GM18526 (cell line): ENCODE measurements around the gene HIPK2.

Source experiments
- POLR2A ChIP-seq: IDR thresholded peaks from 3 replicates; pipeline ENCODE4 v1.6.1; 2011; ENCODE audit not compliant: insufficient read length; ENCODE audit errors: extremely low read depth

Gene HIPK2

DNA sequence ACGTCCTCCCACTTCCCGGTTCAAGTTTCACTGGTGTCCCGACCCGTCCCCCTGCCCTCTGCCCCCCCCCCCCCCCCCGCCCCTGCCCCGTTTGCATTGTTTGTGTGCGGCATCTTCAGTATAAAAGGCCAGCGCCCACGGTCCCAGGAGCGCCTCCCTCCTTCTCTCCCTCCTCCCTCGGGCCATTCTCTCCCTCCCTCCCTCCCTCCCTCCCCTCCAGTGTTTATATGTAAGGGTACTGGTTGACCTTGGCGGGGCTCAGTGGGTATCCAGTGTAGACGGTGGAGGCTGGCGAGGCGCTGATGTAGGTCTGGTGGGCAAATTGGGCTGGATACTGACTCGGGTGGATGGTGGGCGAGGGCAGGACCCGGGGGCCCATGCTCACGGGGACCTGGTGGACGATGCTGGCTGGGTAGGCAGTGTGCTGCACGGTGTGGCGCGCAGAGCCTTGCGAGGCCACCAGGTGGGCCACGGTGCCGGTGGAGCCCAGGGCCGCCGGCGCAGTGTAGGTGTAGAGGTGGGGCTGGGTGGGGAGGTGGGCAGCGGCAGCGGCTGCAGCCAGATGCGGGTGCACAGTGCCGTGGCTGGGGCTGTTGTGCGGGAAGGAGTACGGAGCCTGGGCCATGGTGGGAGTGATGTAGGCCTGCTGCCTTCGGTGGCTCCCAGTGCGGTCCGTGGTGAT is 205.0 kb downstream of the HIPK2 start:
- no peak for TF ChIP-seq POLR2A

DNA sequence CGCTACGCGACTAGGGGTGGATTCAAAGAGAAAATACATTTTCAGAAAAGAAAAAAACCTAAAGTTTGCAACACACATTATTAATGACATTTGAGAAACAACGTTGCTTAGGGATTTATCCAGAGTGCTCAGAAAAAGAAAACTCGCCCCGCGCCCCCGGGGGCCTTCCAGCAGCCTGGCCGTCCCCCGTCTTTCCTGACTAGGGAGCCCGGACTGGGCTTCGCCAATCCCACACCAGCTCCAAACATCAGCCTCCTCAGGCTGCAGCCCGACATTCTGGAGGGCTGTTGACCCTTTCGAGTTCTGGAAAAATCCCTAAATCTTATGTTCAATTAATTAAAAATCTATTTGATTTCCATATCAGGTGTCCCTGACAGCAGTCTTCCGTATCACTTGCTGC is 205.7 kb downstream of the HIPK2 start:
- no peak for TF ChIP-seq POLR2A

DNA sequence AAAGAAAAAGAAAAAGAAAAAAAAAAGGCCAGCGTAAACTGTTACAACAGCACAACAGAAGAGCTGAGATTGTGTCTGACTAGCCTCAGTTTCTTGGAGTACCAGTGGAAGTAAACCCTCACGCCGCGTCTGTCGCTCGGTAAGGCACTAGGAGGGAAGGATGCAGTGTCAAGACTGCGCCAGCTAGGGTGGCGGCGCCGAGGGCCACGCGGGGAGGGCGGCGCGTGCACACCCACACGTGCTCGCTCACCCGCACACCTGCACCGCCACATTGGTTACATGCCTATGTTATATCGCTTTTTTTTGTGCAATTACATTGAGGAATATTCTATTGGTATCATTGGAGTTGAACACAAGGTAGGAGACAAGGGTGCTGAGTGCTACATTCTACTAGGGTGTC is 206.1 kb downstream of the HIPK2 start:
- no peak for TF ChIP-seq POLR2A

DNA sequence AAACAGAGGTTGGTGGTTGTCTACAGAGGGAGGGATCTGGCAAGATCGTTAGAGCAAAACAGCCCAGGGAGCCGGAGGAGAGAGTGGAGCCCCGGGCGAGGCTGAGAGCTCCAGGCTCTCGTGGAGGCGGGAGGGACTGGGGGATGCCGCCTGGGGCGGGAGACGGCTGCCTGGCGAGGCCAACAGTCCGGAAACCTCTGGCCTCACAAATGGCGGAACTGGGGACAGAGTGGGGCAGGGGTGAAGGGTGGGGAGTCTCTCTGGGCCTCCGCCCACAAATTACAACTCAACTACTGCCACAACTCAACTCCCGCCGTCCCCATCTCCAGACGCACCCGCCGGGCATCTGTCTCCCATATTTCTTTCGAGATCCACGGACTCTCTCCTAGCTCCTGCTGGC is 206.6 kb downstream of the HIPK2 start:
- no peak for TF ChIP-seq POLR2A

DNA sequence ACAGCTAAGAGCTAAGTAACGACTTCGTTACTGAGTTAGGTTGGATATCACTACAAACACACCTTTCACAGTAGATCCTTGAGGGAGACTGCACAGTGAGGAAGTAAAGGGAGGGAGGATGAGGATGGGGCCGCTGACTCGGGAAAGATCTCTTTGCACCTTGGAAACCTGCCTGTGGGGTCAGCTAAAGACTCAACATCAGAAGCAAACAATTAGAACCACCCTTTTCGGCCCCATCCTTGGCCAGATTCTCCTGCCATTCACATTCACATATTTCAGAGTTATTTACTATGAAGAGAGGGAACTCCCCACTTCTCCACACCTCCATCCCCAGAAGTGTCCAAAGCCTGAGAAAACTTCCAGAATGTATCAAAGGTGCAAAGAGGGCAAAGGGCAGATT is 207.2 kb downstream of the HIPK2 start:
- TF ChIP-seq POLR2A, result no peak

DNA sequence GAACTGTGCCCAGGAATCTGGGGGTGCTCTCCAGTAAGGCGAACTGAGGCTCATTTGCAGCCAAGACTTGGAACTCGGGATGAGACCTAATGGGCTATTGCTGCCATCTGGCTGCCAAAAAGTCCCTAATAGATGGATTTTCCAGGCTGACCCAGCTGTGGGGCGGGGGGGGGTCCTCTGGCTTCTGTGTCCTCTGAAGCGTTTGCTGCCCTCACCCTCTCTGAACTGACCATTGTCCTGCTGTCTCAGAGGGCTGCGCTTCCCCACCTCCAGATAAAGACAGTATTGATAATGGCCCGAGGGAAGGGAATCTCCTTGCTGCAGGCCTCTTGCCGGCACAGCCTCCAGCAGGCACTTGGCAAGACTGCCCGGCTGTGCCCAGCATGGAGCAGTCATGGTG is 207.7 kb downstream of the HIPK2 start:
- no peak for TF ChIP-seq POLR2A

DNA sequence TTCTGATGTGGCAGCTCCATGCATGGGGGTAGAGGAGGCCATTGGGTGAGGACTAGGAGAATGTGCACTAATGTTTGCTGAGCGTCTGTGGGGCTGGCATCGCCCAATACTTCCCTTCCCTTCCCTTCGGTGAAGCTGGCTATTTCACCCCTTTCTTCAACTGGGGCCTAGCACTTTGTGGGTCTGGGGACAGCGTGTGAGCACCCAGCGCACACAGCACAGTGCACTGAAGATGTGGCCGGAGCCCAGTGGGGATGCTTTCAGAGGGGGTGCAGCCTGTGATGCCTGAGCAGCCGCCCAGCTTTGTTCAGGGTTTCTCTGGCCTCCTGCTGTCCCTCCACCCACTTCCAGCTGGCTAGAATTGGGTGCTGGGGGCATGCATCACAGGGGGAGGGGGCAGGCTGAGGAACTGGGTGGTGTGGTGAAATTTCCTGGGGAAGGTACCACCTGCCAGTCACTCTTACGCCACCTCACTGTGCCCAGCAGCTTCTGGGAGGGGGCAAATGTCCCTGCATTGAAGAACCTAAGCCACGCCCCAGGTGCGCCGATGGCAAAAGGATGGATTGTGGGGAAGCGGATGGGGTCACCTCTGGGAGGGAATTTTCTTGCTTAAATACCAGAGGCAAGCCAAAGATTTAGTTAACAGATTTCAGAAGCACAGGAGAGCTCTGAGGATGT is 208.8 kb downstream of the HIPK2 start:
- no peak for TF ChIP-seq POLR2A

DNA sequence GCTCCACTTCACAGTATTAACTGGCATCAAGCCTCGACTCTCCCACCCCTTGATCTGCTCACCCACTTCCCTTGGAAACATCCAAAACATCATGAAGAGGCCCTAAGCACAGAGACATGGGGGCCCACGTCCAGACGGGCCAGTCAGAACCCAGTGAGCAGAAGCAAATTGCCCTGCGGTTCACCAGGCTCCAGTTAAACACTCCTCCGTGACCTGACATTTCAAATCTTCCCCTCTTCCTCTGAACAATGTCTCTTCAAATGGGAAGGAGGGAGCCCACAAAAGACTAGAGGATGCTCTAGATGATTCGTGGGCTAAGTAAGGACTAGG is 209.5 kb downstream of the HIPK2 start:
- no peak for TF ChIP-seq POLR2A

DNA sequence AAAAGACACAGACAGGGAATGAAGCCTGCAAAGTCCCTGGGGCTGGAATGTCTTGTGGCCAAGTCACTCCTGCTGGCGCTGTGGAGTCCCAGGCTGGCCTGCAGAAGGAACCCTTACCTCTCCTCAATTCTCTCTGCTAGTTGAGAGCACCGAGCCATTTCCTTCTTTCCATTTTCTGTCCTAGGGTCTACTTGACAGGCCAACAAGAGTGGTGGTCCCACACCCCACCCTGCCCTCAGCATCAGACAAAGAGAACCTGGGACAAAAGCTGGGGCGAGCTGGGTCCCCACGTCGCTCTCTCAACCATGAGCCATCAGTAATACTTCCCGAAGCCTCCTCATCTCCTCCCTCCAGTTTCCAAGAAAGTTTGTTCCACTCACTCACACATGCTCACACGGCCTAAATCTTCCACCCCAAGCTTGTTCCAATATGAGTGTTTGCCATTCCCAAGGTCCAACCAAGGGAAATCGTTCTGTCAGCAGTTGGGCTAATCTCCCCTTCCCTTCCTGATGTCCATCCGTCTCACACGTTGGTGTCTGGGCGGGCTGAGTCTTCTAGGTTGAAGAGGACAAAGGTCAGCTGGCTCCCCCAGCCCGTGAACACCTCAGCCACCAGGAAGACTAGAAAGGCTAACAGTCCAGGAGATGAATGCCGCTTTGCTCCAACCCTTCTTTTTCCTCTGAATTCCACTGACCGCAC is 210.0 kb downstream of the HIPK2 start:
- no peak for TF ChIP-seq POLR2A

DNA sequence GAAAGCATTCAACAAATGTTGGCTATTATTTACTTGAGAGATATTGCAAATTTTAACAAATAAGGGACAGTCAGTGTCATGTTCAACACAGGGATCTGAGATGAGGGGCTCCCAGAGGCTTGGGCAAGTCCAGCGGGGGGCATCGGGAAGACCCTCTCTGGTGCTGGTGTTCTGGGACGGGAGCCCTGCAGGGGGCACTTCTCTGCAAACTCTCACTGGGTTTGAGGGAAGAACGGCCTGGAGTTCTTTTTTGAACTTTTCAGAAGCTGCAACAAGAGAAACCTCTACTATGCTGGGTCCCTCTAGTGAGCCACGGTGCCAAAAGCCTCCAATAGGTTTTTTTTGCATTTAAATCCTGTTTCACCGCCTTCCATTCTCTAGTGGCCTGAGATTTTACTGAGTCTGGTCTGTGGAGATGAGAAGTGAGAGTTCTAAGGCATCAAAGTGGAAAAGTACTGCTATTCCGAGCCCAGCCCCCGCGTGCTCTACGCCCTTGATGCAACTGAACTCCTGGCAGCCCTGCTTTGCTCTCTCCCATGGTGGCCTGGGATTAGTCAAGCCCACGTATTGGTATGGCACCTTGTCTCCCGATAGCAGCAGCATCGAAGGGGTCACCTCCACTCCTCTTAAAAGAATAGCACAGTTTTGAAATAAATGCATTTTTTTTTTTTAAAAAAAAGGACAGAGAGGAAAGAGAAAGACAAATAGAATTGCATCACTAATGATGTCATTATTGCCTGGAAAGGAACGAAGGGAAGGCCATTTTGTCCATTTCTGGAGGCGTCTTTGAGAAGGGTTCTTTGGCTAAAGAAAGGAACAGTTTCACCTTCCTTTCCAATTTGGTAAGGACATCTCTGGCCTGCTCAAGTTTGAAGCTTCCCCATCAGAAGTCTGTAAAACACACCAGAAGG is 210.8 kb downstream of the HIPK2 start:
- no peak for TF ChIP-seq POLR2A

DNA sequence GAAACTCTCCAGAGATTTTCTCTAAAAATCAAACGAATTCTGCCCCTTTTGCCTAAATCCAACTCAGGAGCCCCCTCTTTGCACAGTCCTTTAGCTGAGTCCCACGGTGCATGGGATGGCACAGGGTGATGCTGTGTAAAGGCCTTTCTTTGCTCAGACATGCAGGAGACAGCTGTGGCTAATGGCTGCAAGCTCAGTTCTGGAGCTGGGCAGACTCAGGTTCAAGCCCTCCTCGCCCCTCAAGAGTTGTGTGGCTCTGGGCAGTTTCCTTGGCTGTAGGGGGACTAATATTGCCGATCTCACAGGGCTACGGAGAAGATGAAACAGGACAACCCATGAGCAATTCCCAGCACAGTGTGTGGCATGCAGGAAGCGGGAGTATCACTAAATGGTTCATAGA is 211.7 kb downstream of the HIPK2 start:
- TF ChIP-seq POLR2A, result no peak

DNA sequence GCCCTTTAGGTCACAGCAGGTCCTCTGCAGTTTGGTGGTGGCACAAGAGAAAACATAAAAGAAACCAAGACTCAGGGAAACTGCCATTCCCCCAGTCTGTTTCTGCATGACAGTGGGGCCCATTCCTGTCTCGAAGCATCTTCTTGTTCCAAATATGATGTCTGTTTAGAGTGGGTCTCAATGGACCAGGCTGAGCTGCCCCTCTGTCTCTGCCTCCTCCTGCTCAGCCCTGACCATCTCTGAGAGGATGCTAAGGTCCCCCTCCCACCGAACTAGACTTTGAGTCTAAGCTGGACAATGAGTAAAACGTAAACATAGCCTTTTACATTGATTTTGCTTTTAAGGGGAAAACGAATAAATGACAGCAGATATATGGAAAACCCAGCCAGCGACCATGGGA is 213.9 kb downstream of the HIPK2 start:
- no peak for TF ChIP-seq POLR2A

DNA sequence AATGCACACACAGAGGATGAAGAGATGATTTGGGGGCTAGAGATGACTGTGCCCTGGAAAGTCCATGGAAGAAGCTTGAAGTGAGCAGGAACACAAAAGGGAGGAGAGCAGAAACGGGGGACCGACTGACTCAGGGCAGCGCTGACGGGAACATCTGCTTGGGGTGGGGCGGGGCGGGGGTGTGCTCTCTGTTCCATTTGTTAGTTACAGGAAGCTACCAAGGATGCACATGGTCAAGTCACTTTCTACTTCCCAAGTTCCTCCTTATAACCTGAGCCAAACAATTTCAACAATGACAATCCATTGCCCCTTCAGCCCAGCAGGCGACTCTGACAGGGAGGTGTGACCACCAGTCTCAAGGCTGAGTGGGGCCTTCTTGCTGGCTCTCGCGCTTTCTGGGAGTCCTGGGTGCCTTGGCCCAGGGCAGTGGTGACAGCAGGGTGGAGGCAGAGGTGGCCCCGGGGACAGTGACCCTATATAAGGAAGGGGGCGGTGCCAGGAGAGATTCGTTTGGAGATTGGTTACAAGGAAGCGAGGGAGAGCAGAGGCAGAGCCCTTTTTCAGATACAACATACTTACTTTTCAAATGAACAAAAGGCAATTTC is 214.7 kb downstream of the HIPK2 start:
- TF ChIP-seq POLR2A, result no peak

DNA sequence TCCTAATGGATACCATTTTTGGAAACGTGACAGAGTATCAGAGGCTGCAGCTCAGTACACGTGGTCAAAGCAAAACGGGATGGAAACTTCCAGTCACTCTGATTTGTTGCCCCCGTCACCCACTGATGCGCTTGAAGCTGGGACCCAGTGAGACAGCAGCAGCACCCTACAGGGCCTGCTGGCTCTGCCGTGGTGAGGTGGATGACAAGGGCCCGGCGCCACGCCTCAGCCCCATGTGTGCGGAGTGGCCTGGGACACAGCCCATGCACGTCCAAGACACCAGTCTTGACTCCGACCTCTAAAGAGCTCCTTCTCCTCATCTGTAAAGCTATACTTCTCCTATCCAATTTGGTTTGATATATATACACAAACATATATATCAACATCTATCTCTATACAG is 215.3 kb downstream of the HIPK2 start:
- TF ChIP-seq POLR2A, result no peak

DNA sequence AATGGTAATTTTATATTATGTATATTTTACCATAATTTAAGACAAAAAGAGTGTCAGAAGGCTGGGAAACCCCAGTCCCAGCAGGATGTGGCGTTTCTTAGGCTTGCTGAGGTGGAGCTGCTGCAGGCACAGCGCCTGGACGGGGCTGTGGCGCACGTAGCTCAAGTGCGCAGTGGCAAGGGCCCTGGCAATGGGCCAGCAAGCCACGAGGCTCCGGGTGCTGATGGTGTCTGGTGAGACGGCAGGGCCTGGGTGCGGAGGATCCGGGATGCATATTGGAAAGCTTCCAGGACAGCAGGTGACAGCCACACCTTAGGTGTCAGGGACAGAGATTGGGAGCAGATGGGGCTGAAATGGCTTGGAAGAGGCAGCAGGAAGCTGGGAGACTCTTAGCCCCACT is 217.1 kb downstream of the HIPK2 start:
- TF ChIP-seq POLR2A, result no peak
